ENCODE results near the gene STS.

DNA sequence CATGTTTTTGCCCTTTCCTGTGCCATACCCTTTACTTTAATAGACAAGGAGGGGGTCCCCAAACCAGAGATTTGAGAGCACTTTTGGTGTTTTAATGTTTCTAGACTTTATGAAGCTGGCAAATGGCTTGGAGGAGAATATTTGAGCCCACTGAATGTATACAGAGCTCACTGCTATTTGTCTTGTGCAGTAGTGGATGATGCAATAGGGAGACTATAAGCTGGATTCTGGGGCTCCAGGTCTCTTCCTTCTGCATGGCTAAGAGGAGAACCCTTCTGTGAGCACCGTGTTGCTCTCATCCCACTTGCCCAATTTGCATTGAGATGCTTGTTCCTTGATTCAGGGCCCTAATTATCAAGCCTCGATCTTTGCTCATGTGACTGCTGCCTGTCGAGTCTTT is 9.4 kb downstream of the STS start:
- TF ChIP-seq EZH2 (IDR thresholded peaks at IDR 0.05; ENCODE audit: low read depth, unreplicated experiment) (no peak), JUNB (IDR thresholded peaks at IDR 0.05; ENCODE audit: unreplicated experiment) (no peak), ZNF331 (CRISPR knock-in tag; IDR thresholded peaks at IDR 0.05; ENCODE audit: low read depth) (no peak), NANOG (IDR thresholded peaks at IDR 0.05; ENCODE audit: borderline replicate concordance) (no peak)
- TF ChIP-seq, protein P1, sequence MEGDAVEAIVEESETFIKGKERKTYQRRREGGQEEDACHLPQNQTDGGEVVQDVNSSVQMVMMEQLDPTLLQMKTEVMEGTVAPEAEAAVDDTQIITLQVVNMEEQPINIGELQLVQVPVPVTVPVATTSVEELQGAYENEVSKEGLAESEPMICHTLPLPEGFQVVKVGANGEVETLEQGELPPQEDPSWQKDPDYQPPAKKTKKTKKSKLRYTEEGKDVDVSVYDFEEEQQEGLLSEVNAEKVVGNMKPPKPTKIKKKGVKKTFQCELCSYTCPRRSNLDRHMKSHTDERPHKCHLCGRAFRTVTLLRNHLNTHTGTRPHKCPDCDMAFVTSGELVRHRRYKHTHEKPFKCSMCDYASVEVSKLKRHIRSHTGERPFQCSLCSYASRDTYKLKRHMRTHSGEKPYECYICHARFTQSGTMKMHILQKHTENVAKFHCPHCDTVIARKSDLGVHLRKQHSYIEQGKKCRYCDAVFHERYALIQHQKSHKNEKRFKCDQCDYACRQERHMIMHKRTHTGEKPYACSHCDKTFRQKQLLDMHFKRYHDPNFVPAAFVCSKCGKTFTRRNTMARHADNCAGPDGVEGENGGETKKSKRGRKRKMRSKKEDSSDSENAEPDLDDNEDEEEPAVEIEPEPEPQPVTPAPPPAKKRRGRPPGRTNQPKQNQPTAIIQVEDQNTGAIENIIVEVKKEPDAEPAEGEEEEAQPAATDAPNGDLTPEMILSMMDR (conservative IDR thresholded peaks at IDR 0.05; ENCODE audit: low read depth in 2 of 2), result no peak

Data from GM23338 (cell line).